Ureter (tissue), 1 donor: Measurements from ENCODE around the gene PHKG2. TPM values are rescaled to one million over a fixed set of nuclear protein-coding genes. Genes with fewer than 3 reads are reported as not detected.
A peak's percentile ranks its signal among the peaks of the same experiment; 100 is the strongest.
"Not testable (repeated sequence)": the region's sequence is repeated elsewhere in the genome, so short reads cannot be mapped to it uniquely, and the experiment has no call there.

Experiments
- DNase-seq: peaks from one replicate; pipeline ENCODE4 v3.0.0-alpha.2; 2020; ENCODE audit warnings: low spot score
- total RNA-seq: library from RNA; stranded (reverse); gene quantifications from one replicate; pipeline ENCODE4 v1.2.4, GENCODE V29; 2023
- donor health status: DM: yes; HTN: yes; CAD: no.

PHKG2 gene, protein sequence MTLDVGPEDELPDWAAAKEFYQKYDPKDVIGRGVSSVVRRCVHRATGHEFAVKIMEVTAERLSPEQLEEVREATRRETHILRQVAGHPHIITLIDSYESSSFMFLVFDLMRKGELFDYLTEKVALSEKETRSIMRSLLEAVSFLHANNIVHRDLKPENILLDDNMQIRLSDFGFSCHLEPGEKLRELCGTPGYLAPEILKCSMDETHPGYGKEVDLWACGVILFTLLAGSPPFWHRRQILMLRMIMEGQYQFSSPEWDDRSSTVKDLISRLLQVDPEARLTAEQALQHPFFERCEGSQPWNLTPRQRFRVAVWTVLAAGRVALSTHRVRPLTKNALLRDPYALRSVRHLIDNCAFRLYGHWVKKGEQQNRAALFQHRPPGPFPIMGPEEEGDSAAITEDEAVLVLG
- total RNA-seq, result 35.9 TPM

DNA sequence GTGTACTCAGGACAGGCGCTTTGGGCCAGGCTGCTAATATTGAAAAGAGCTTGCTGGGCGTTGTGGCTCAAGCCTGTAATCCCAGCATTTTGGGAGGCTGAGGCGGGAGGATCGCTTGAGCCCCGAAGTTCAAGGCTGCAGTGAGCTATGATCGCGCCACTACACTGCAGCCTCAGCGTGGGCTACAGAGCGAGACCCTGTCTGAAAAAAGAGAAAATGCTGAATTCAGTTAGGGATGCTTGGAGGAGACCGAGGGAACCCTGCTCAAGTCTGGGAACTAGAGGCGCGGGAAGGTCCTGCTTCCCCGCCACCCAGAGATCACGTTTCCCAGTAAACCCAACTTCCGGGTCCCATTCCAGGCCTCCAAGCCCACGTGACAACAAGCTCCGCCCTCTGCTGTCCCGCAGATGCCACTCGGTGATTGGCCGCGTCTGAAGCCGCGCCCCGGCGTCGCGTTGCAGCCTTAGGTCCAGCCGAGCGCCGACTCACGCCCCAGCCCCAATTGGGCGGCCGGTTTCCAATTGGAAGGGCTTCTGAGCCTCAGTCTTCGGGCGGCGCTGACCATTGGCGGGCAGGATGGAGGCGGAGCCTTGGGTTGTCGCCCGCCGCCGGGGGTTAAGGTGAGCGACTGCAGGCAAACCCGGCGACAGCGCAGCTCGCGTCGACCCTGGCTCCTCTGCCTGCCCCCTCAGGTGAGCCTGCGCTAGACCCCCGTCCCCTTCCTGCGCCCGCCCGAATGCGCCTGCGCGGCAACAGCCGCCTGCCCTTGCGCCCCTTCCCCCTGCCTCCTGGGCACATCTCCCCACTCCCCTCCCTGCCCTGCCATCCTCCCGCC lies at the start of gene PHKG2:
PHKG2 (plus strand) TSS at position 627 of the 835 bp plus-strand sequence. CDS start 396 bp downstream, outside the sequence.
- DNase-seq, result peak; percentile 99

DNA sequence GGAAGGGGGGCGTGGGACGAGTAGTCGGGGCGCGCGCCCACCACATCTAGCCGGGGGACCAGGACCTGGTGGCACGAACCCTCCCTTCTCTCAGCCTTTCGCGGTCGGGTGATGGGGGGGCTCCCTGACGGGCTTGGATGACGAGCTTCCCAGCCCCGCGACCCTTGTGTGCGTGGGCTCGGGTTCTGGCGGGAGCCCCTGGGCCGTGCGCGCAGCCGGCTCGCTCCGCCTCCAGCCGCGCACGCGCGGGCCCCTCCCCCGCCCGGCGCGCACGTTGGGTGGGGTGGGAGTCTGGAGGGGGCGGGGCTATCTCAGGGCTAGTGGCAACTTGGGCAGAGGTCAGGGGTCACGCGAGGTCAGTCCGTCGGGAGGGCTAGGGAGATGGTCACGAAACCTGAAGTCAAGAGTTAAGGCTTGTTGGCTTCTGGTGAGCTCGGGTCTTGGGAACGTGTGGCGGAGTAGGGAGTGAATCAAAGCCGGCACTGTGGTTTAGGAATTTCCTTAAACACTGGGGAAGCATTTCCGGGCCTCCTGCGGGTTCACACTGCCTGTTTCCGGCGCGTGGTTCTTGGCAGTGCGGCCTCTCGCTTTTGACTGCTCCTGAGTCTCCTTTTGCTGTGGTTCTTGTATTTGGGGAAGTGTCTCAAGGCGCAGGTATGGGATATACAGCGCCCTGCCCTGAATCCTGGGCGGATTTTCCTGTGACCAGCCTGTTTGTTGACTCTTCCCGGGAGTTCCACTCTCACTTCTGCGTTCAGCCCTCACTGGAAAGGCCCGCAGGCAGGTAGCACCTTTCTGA lies 49.2 kb upstream of the PHKG2 start, which contains the start of gene SRCAP:
SRCAP (plus strand) TSS at position 356 of the 799 bp plus-strand sequence. CDS start 1,654 bp downstream, outside the sequence.
- DNase-seq, result peak; percentile 90

DNA sequence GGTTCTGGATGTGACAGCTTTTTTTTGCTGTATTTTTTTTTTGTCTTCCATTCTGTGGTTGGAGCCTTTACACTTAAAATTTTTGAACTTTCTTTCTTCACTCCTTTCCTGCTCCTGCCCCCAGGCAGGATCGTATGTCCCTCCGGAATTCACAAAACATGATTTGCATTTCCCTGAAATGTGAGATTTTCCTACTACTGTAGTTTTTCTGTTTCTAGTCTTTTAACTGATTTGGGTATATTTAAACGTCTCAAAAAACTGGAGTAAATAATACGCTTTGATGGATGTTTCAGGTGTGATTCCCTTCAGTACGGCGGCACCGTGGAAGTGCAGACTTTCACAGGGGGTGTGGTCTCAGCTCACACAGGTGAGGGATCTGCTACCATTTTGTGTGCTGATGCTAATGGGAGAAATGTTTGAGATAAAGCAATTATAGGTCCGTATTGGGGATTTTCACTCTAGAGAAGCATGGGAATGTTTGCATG lies 48.6 kb upstream of the PHKG2 start:
- no peak for DNase-seq

DNA sequence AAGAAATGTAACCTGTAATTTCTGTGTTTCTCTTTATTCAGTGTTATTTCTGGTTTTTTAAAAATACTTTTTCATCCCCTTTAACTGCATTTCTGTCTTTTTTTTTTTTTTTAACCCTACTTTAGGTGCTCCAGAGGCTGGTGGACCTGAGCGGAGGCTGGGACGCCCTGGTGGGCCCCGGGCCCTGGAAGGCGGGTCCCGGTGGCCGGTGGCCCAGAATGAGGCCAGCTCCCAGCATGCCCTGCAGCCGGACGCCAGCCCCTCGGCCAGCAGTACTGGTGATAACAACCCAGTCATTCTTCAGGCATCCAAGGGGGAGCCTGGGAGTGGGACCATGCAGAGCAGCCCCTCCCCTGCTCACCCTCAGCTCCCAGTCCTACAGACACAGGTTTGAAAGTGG lies 47.7 kb upstream of the PHKG2 start:
- DNase-seq, result no peak

DNA sequence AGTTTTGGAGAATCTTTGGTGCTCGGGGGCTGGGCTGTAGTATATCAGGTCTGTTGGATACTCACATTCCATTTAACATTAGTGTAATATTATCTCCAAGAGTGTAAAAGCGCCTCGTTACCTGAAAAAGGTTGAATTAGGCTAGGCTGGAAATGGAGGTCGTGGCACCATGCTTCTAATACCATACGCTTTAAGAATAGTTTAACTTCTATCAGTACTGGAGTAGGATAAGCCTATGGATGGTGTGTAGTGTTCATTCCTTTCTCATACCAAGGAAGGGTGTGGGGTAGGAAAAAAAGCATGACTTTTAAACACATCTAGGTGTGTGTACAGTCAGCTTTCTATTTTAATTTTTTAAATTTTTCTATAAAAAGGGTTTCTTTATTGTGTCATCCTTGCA lies 47.3 kb upstream of the PHKG2 start:
- DNase-seq, result no peak

DNA sequence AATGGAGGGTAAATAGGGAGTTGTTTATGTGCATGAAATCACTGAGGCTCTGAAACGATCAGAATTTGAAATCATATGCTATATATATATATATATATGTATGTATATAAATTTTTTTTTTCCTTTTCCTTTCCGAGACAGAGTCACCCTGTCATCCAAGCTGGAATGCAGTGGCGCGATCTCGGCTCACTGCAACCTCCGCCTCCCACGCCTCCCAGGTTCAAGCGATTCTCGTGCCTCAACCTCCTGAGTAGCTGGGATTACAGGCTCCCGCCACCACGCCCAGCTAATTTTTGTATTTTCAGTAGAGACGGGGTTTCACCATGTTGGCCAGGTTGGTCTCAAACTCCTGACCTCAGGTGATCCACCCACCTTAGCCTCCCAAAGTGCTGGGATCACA lies 45.2 kb upstream of the PHKG2 start:
- not testable (repeated sequence) for DNase-seq

DNA sequence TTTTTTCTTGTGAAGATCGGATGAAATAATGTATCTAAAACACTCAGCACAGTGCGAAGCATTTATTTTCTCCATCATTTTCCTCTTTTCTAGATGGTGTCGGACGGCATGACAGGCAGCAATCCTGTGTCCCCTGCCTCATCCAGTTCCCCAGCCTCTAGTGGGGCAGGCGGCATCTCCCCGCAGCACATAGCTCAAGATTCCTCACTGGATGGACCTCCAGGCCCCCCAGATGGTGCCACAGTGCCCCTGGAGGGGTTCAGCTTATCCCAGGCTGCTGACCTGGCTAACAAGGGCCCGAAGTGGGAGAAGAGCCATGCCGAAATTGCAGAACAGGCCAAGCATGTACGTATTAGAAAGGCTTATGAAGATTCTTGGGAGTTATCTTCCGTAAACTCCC lies 44.3 kb upstream of the PHKG2 start:
- no peak for DNase-seq

DNA sequence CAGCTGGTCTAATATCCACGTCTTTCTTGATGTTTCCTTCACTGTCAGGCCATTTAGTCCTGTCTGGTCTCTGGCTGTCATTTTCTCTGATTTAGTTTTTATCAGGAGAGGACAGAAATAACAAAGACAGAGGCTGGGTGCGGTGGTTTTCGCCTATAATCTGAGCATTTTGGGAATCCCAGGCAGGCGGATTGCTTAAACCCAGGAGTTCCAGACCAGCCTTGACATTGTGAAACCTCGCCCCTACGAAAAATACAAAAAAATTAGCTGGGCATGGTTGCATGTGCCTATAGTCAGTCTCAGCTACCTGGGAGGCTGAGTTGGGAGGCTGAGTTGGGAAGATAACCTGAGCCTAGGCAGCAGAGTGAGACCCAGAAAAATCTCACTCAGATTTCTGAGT lies 42.2 kb upstream of the PHKG2 start:
- DNase-seq, result no peak

DNA sequence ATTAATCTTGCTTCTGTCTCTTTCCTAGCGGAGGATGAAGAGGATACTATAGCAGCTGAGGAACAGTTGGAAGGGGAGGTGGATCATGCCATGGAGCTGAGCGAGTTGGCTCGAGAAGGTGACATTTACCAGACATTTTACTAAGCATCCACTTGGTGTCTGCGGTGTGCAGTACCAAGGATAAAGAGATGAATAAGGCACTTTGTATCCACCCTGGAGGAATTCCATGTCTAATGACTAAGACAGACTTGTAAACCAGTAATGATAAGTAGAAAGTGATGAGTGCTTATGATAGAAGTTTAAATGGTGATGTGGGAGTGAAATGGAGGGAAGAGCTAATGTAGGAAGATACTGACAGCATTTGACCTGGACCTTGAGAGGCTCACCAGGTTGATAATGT lies 37.3 kb upstream of the PHKG2 start:
- DNase-seq, result no peak

DNA sequence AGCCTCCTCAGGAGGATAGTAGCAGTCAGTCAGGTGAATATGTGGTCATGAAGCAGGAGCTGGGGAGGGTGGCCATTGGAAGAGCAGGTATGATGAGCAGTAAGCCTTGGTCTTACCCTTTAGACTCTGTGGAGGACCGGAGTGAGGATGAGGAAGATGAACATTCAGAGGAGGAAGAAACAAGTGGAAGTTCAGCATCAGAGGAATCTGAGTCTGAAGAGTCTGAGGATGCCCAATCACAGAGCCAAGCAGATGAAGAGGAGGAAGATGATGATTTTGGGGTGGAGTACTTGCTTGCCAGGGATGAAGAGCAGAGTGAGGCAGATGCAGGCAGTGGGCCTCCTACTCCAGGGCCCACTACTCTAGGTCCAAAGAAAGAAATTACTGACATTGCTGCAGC lies 36.5 kb upstream of the PHKG2 start:
- DNase-seq, result no peak

DNA sequence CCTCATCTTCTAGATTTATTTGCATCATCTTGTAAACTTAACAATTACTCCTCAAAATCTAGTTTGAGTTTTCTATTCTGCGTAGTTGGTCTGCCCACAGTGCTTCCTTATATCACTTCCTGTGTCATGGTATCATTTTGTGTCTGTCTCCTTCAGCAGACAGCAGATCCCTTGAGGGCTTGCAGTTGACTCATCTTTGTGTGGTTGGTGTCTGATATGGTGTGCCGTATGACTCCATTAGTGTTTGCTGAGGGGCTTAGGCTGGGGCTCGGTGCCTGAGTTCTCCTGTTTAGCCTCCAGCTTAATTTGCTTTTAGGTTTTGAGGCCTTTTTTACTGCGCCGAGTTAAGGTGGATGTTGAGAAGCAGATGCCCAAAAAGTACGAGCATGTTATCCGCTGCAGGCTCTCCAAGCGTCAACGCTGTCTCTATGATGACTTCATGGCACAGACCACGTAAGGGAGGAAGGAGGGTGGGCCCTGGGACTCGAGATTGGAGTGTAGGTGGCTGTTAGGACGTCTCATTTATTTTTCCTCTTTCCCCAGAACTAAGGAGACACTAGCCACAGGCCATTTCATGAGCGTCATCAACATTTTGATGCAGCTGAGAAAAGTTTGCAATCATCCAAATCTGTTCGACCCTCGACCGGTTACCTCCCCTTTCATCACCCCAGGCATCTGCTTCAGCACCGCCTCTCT lies 32.3 kb upstream of the PHKG2 start:
- DNase-seq, result no peak

DNA sequence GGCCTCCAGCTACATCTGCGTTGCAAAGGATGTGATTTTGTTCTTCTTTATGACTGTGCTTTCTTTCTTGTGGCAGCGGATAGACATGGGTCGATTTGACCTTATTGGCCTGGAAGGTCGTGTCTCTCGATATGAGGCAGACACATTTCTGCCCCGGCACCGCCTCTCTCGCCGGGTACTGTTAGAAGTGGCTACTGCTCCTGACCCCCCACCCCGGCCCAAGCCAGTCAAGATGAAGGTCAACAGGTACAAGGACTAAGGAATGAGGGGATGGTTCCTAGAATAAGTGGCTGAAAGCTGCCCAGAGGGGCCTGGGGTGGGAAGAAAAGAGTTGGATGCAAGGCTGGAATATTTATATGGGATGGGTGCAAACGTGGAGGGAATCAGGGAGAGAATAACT lies 28.1 kb upstream of the PHKG2 start:
- no peak for DNase-seq

DNA sequence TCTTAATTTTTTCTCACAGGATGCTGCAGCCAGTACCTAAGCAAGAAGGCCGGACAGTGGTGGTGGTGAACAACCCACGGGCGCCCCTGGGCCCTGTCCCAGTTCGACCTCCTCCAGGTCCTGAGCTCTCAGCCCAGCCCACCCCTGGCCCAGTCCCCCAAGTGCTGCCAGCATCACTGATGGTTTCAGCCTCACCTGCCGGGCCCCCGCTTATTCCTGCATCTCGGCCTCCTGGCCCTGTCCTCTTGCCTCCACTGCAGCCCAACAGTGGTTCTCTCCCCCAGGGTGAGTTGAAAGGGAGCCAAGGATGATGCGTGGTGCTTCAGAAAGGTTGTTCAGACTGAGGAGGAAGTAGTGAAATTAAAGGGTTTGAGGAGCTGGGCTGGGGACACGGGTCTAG lies 27.5 kb upstream of the PHKG2 start:
- DNase-seq, result no peak

DNA sequence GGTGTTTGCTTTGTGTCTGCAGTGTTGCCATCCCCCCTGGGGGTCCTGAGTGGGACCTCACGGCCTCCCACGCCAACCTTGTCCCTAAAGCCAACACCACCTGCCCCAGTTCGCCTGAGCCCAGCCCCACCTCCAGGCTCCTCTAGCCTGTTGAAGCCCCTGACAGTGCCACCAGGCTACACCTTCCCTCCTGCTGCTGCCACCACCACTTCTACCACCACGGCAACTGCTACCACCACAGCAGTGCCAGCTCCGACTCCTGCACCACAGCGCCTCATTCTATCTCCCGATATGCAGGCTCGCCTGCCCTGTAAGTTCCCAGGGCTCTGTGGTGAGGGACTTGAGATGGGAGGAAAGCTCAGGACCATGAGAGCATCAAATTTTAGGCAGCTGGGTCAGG lies 27.1 kb upstream of the PHKG2 start:
- DNase-seq, result no peak

DNA sequence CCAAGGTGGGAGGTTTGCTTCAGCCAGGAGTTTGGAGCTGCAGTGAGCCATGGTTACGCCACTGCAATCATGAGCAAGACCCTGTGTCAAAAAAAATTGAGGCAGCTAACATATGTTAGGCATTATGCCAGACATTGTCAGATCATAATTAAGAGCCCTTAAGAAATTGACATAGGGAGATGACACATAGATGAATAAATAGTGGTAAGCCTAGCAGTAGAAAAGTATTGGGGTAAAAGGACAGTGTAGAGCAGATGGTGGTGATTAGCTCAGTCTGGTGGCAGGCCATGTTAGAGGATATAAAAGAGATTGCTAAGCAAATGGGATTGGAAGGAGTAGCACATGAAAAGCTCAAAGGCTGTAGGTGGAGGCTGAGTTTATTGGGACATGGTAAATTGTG lies 26.6 kb upstream of the PHKG2 start:
- DNase-seq, result no peak

DNA sequence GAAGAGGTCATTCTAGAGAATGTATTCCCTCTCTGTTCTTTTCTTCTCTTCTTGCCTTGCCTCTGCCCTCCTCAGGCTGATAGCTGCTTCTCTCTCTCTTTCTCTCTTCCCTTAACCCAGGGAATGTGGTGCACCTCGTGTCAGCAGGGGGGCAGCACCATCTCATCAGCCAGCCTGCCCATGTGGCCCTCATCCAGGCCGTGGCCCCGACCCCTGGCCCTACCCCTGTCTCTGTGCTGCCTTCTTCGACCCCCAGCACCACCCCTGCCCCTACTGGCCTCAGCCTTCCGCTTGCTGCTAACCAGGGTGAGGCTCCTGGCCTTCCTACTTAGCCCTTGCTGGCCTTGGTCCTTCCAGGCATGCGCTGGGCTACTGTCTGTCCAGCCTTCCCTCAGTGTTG lies 25.8 kb upstream of the PHKG2 start:
- DNase-seq, result no peak

DNA sequence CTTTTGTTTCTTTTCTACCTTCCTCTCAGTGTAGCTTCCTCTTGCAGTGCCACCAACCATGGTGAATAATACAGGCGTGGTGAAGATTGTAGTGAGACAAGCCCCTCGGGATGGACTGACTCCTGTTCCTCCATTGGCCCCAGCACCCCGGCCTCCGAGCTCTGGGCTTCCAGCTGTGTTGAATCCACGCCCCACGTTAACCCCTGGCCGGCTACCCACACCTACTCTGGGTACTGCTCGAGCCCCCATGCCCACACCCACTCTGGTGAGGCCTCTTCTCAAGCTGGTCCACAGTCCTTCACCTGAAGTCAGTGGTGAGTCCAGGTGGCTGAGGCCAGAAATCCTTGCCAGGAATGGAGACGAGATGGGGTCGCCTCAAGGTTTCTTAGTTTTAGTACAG lies 25.3 kb upstream of the PHKG2 start:
- no peak for DNase-seq

DNA sequence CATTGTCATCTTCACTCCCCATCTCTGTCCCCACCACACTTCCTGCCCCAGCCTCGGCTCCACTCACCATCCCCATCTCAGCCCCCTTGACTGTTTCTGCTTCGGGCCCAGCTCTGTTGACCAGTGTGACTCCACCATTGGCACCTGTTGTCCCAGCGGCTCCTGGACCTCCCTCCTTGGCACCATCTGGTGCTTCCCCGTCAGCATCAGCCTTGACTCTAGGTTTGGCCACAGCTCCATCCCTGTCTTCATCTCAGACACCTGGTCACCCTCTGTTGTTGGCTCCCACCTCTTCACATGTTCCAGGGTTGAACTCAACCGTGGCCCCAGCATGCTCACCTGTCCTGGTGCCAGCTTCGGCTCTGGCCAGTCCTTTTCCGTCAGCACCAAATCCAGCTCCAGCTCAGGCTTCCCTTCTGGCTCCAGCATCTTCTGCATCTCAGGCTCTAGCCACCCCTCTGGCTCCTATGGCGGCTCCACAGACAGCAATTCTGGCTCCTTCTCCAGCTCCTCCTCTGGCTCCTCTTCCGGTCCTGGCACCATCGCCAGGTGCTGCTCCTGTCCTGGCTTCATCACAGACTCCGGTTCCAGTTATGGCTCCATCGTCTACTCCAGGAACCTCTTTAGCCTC lies 24.4 kb upstream of the PHKG2 start:
- DNase-seq, result no peak

DNA sequence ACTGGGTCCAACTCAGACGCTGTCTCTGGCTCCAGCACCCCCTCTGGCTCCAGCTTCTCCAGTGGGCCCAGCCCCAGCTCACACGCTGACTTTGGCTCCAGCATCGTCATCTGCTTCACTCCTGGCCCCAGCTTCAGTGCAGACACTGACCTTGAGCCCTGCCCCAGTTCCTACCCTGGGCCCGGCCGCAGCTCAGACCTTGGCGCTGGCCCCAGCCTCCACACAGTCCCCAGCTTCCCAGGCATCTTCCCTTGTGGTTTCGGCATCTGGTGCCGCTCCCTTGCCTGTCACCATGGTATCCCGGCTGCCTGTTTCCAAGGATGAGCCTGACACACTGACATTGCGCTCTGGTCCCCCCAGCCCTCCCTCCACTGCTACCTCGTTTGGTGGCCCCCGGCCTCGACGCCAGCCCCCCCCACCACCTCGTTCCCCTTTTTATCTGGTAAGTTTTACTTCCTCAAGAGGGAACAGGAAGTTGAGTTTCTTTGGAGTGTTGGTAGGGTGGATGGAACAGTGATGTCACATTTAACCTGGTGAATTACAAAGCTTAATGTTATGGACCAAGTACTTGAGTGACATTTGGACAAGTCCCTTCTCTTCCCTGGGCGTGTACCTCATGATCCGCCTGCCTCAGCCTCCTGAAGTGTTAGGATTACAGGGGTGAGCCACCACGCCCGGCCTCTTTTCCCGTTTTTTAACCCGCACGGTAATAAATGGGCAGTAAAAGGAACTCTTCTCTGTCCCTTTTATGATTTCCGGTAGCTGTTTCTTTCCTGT lies 23.4 kb upstream of the PHKG2 start:
- DNase-seq, result no peak

DNA sequence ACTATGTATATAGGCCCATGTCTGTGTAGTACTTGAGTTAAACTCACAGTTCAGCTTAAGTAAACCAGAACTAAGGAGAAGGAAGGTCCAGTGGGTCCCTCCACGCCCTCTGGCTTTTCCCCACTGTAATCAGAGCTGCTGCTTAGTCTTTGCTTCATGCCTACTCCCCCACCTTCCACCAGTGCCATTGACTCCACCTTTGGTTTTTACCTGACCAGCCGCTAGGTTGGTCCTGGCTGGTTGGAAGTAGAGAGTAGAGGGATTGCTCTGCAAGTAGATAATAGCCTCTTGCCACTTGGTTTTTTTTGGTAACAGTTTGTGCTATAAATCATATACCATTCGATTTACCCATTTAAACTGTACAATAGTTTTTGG lies 22.8 kb upstream of the PHKG2 start:
- no peak for DNase-seq
